ENCODE results near the gene WDR17.

Gene WDR17

GRCh38 chr4:176189891-176190795 is 124.5 kb downstream of the WDR17 start:
- TF ChIP-seq GATA3 (IDR thresholded peaks at IDR 0.05; ENCODE audit: low read depth, low read length) (no peak), GATA2 (IDR thresholded peaks at IDR 0.05; ENCODE audit: low read depth, low read length) (no peak)

GRCh38 chr4:176191974-176192373 is 126.3 kb downstream of the WDR17 start:
- TF ChIP-seq GATA2 (IDR thresholded peaks at IDR 0.05; ENCODE audit: low read depth, low read length) (peak; percentile 87), GATA3 (IDR thresholded peaks at IDR 0.05; ENCODE audit: low read depth, low read length) (peak; percentile 69; the same call in 1 of the 2 replicates)

DNA sequence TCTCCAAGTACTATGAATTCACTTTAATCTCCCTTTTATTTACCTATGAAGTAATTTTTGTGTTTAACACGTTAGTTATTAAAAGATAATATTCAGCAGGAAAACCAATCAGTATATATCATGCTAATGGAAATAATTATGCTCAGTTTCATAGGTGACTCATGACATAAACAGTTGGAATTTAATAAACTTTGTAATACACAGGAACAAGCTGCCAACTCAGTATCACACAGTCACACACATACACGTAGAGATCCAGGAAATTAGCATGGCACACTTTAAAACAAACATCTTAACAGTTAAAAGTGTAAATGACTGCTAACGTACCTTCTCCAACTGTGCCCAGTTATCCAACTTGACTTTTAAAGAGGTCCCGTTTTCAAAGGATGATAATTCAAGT is 127.5 kb downstream of the WDR17 start:
- TF ChIP-seq GATA2 (IDR thresholded peaks at IDR 0.05; ENCODE audit: low read depth, low read length) (no peak), GATA3 (IDR thresholded peaks at IDR 0.05; ENCODE audit: low read depth, low read length) (no peak)

DNA sequence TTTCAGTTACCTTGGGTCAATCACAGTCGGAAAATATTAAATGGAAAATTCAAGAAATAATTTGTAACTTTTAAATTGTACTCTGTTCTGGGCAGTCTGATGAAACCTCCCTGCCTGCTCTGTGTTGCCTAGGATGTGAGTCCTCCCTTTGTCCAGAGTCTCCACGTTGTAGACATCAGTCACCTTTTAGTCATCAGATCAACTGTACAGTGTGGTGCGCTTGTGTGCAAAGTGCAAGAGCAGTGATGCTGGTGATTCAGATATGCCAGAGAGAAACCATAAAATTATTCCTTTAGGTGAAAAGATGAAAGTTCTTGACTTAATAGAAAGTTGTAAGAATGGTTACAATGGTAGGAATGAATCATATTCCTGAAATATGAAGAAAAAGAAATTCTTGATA is 128.3 kb downstream of the WDR17 start:
- TF ChIP-seq GATA2 (IDR thresholded peaks at IDR 0.05; ENCODE audit: low read depth, low read length) = no peak
- TF ChIP-seq GATA3 (IDR thresholded peaks at IDR 0.05; ENCODE audit: low read depth, low read length) = no peak

DNA sequence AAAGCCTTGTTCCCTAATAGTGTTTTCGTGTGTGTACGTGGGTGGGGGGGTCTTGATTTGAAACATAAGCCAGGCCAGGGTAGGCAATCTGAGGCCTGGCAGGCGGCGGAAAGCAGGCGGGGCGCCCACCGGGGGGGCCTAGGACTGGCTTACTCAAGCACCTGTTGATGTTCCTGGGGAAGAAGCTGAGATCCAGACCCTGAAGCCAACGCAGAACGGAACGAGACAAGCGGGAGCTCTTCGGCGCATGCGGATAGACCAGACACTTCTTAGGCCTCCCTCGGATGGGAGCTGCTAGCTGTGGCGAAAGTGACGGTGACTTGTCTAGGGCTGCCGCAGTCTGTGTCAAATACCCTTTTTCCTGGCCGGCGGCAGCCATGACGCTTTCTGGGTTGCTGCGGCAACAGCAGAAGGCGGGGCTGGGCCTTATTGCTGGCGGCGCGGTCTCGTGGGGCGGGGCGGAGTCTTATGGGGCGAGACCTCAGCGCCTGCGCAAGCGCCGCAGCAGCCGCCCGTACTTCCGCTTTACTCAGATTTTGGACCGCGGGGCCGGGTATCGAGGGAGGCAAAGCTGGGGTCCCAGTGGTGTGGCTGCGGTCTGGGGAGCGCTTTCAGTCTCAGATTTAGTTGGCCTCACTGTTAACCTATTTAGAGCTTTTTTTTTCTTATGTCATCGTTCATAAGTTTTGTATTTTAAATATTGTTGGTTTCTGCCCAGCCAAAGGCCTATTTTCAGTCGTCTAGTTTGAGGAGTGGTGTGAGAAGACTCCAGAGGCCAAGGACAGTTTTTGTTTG is 129.7 kb downstream of the WDR17 start, which contains the start of gene SPATA4:
SPATA4 (minus strand) TSS at position 402 of the 795 bp plus-strand sequence; CDS start at position 379, 23 bp downstream.
- TF ChIP-seq GATA3 (IDR thresholded peaks at IDR 0.05; ENCODE audit: low read depth, low read length) (no peak), GATA2 (IDR thresholded peaks at IDR 0.05; ENCODE audit: low read depth, low read length) (no peak)

DNA sequence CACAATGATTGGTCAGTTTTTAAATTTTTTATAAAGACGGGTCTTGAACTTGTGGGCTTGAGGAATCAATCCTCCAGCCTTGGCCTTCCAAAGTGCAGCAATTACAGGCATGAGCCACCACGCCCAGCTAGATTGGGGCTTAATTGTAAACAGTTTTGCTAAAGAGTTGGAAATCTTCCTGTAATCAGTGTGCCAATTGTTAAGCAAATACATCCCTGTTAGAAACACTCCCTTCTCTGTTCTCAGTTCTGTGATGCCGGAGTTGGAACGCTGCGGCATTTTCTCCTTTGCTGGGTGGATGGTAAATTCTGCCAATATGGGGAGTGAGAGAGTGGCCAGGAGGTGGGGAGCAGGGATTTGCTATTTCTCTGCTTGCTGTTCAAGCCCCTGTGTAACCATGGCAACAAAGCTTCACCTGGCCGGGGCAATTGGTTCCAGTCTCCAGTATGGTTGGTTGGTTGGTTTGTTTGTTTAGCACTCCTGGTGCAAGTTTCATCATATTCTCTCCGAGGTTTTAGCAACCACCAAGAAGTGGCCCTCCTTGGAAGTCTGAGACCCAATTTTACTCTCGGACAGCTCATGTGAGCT is 132.8 kb downstream of the WDR17 start:
- no peak for TF ChIP-seq GATA2 (IDR thresholded peaks at IDR 0.05; ENCODE audit: low read depth, low read length)
- no peak for TF ChIP-seq GATA3 (IDR thresholded peaks at IDR 0.05; ENCODE audit: low read depth, low read length)

GRCh38 chr4:176205299-176205698 is 139.7 kb downstream of the WDR17 start:
- TF ChIP-seq GATA3 (IDR thresholded peaks at IDR 0.05; ENCODE audit: low read depth, low read length) (no peak), GATA2 (IDR thresholded peaks at IDR 0.05; ENCODE audit: low read depth, low read length) (no peak)

GRCh38 chr4:176207839-176208238 is 142.2 kb downstream of the WDR17 start:
- no peak for TF ChIP-seq GATA3 (IDR thresholded peaks at IDR 0.05; ENCODE audit: low read depth, low read length)
- peak; percentile 55 for TF ChIP-seq GATA2 (IDR thresholded peaks at IDR 0.05; ENCODE audit: low read depth, low read length)

DNA sequence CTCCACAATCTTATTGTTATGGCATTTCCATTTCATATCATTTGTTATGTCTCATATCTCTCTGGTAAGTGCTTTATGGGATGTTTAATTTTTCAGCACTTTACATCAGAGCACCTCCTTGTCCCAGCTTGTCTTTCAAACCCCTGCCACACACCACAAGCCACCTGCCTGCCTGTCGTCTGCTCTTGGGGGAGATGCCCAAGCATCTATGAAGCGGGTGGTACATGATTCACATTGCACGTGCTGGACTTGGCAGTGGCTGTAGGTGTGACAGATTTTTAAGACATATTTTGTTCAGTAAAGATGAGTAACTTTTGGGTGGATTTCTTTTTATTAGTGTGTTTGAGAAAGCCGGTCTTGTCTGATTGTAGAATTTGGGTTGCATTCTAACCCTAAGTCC is 143.9 kb downstream of the WDR17 start:
- TF ChIP-seq GATA2 (IDR thresholded peaks at IDR 0.05; ENCODE audit: low read depth, low read length) (no peak), GATA3 (IDR thresholded peaks at IDR 0.05; ENCODE audit: low read depth, low read length) (no peak)

GRCh38 chr4:176210101-176210500 is 144.5 kb downstream of the WDR17 start:
- TF ChIP-seq GATA3 (IDR thresholded peaks at IDR 0.05; ENCODE audit: low read depth, low read length) = no peak

DNA sequence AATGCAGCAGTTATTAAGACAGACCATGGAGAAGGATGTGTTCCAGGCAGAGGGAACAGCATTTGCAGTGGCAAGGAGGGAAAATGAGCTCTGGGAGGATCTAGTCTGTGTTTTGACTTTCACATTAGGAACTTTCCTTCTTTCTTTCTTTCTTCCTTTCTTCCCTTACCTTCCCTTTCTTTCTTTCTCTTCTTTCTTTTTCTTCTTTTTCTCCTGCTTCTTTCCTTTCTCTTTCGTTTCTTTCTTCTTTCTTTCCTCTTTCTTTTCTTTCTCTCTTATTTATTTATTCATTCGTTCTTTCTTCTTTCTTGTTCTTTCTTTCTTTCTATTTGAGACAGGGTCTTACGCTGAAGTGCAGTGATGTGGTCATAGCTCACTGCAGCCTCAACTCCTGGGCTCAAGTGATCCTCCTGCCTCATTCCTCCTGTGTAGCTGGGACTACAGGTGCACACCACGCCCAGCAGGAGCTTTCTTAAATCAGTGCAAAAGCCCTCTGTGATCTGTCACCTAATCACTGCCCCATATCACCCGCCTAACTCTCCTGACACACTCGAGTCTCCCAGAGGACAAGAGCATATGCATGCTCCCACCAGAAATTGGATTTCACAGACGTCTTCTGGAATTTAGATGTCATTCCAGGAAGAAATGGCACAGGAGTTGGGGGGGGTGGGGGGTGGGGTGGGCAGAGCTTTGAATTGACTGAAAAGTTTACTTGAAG is 145.1 kb downstream of the WDR17 start:
- no peak for TF ChIP-seq GATA2 (IDR thresholded peaks at IDR 0.05; ENCODE audit: low read depth, low read length)
- no peak for TF ChIP-seq GATA3 (IDR thresholded peaks at IDR 0.05; ENCODE audit: low read depth, low read length)

DNA sequence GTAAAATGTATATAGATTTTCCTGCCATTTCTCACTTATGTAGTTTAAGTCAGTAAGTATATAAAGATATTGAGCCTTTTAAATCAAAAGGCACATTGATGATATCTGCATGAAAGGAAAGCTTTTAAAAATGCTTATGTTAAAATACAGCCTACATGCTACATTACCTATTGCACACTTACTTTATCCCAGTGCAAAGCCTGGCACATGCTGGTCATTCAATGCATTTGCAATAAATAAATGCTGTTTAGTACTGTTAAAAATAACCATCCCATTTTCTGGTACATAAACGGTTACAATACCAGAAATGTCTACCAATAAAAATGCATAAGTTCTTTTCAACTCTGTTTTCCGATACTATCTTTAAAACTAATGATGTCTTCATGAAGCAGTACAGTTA is 151.9 kb downstream of the WDR17 start:
- TF ChIP-seq GATA3 (IDR thresholded peaks at IDR 0.05; ENCODE audit: low read depth, low read length) = no peak
- TF ChIP-seq GATA2 (IDR thresholded peaks at IDR 0.05; ENCODE audit: low read depth, low read length) = no peak

DNA sequence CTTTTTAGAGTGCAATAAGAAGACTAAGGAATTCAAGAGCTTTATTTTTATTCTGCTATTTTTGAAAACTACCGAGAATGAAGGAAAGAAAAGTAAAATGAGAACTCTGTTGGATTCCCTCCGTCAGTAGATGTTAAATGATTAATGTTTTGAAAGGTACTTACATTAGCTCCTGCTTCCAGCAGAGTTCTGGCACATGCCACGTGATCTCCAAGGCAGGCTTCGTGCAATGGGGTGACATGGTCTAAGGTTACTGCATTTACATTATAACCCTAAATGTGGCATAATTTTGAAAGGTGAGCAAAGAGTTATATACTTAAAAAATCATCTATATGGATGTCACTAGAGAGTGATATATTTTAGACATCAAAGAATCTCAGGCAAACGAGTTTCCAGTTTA is 156.5 kb downstream of the WDR17 start:
- TF ChIP-seq GATA3 (IDR thresholded peaks at IDR 0.05; ENCODE audit: low read depth, low read length) (no peak), GATA2 (IDR thresholded peaks at IDR 0.05; ENCODE audit: low read depth, low read length) (no peak)

DNA sequence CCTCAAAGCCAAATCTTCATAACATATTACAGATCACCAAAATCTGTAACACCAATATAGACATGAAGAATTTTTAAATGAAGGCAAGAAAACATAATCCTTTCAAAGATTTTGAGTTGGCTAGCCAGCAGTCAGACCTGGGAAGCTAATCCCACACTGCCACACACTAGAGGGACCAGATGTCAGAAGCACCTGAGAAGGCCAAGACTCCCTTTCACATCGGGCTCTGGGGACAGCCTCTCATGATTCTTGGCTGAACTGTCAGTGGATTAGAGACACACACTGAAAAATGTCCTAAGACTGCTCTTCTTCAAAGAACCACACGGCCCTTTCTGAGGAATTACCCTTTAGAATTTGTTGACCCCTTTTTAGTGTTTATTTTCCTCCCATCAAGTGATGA is 157.9 kb downstream of the WDR17 start:
- TF ChIP-seq GATA3 (IDR thresholded peaks at IDR 0.05; ENCODE audit: low read depth, low read length) (no peak), GATA2 (IDR thresholded peaks at IDR 0.05; ENCODE audit: low read depth, low read length) (no peak)
